ENCODE data around the gene PLCH1. TPM values are rescaled to one million over a fixed set of nuclear protein-coding genes. Genes with fewer than 3 reads are reported as not detected.

Gene PLCH1
- total RNA-seq, 6 experiments from 2014 or later, result not detected

DNA sequence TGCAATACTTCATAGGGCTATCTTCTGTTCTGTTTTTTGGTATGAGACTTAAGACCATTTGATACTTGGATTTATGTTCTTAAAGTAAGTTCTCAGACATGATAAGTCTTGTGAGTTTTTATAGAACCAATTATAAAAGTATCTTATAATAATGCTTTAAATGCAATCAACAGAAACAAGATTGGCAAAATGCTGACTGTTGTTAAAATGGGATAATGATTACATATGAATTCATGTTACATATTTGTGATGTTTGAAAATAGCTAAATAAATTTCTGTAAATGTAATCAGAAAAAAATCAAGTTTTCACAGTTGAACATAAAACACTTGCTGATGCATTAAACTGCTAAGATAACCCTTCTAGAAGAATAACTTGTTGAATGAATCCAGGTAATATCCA is 148.3 kb downstream of the PLCH1 start:
- no peaks in the 10 kb centered on the region; the same call in 1 of the 2 replicates for H3K27me3 Mint-ChIP-seq (ENCODE audit: insufficient read depth)
- H3K27ac Mint-ChIP-seq, result no peak overlapping the region
- DNase-seq, result no peak
- TF ChIP-seq, protein P1, sequence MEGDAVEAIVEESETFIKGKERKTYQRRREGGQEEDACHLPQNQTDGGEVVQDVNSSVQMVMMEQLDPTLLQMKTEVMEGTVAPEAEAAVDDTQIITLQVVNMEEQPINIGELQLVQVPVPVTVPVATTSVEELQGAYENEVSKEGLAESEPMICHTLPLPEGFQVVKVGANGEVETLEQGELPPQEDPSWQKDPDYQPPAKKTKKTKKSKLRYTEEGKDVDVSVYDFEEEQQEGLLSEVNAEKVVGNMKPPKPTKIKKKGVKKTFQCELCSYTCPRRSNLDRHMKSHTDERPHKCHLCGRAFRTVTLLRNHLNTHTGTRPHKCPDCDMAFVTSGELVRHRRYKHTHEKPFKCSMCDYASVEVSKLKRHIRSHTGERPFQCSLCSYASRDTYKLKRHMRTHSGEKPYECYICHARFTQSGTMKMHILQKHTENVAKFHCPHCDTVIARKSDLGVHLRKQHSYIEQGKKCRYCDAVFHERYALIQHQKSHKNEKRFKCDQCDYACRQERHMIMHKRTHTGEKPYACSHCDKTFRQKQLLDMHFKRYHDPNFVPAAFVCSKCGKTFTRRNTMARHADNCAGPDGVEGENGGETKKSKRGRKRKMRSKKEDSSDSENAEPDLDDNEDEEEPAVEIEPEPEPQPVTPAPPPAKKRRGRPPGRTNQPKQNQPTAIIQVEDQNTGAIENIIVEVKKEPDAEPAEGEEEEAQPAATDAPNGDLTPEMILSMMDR (IDR thresholded peaks at IDR 0.05), result no peak
- H3K4me3 Mint-ChIP-seq, result no peak overlapping the region
- H3K4me1 Mint-ChIP-seq (ENCODE audit: low read depth), result no peaks in the 10 kb centered on the region
- no peaks in the 10 kb centered on the region for H3K9me3 Mint-ChIP-seq
- H3K36me3 Mint-ChIP-seq (ENCODE audit: low read depth), result no peaks in the 10 kb centered on the region

DNA sequence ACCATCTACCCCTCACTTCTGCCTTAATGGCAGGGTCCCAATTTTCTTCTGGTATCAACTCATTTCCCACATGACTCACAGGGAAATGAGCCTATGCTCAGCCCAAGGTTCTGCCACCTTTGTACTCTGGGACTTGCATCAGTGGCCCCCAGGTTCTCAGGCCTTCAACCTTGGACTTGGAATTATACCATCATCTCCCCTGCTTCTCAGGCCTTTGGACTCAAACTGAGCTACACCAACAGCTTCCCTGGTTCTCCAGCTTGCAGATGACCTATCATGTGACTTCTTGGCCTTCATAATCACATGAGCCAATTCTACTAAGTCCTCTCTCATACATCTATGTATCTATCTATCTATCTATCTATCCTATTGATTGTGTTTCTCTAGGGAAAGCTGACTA is 149.5 kb downstream of the PLCH1 start:
- no peaks in the 10 kb centered on the region for H3K9me3 Mint-ChIP-seq
- TF ChIP-seq, protein P1 (IDR thresholded peaks at IDR 0.05), result no peak
- DNase-seq, result no peak
- H3K27ac Mint-ChIP-seq, result no peak overlapping the region
- no peaks in the 10 kb centered on the region for H3K4me1 Mint-ChIP-seq (ENCODE audit: low read depth)
- no peak overlapping the region for H3K4me3 Mint-ChIP-seq
- no peaks in the 10 kb centered on the region for H3K36me3 Mint-ChIP-seq (ENCODE audit: low read depth)
- peaks cover 7% of the 10 kb centered on the region for H3K27me3 Mint-ChIP-seq (ENCODE audit: insufficient read depth)

DNA sequence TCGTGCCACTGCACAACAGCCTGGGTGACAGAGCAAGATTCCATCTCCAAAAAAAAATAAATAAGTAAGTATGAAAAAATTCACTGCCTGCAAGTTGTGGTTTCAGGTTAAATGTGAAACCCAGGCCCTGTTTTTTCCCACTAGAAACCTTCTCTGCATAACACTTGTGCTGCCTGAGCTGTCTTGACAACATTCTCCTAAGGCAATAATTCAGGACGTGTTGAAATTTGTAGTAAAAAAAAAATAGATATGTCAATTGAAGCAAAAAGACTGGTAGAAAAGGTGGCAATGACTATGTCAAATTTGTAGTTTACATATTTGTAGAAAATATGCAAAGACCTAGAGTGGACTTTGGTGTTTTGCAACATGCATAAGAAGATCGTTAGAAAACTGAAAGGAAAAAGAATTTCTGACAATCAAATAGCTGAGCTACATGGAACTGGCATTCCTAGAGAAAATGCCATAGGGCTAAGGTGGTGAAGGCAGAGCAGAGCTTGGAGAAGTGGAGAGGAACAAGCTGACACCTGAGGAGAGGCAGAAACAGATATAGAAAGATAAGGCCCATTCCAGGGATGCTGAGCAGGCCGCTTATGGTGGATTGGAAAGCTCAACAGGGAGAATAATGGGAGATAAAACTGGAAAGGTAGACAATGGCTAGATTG is 150.2 kb downstream of the PLCH1 start:
- H3K9me3 Mint-ChIP-seq, result no peaks in the 10 kb centered on the region
- TF ChIP-seq, protein P1 (IDR thresholded peaks at IDR 0.05), result no peak
- H3K4me3 Mint-ChIP-seq, result no peak overlapping the region
- no peaks in the 10 kb centered on the region for H3K36me3 Mint-ChIP-seq (ENCODE audit: low read depth)
- H3K27me3 Mint-ChIP-seq (ENCODE audit: insufficient read depth), result peaks cover 7% of the 10 kb centered on the region
- DNase-seq, result no peak
- no peaks in the 10 kb centered on the region for H3K4me1 Mint-ChIP-seq (ENCODE audit: low read depth)
- no peak overlapping the region for H3K27ac Mint-ChIP-seq

DNA sequence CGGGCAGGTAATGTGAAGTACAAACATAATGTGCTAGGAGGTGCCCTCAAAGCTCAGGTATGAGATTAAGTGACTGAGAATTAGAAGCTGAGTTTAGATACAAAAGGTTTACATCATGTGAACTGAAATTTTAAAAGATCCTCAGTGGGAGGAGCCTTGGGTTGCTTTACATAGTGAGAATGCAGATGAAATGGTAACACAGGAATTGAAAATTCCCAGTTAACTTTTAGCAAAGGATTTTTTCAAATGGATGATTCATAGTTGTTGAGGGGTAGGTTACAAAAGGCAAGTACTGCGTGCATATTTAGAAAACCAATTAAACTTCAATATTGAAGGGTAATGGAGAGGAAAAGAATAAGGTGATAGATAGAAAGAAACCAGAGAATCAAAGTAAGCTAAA is 157.3 kb downstream of the PLCH1 start:
- TF ChIP-seq, protein P1 (IDR thresholded peaks at IDR 0.05), result no peak
- no peaks in the 10 kb centered on the region for H3K4me1 Mint-ChIP-seq (ENCODE audit: low read depth)
- peaks cover 10% of the 10 kb centered on the region for H3K27me3 Mint-ChIP-seq (ENCODE audit: insufficient read depth)
- no peak overlapping the region for H3K27ac Mint-ChIP-seq
- H3K4me3 Mint-ChIP-seq, result no peak overlapping the region
- H3K36me3 Mint-ChIP-seq (ENCODE audit: low read depth), result no peaks in the 10 kb centered on the region
- H3K9me3 Mint-ChIP-seq, result no peaks in the 10 kb centered on the region
- DNase-seq, result no peak

DNA sequence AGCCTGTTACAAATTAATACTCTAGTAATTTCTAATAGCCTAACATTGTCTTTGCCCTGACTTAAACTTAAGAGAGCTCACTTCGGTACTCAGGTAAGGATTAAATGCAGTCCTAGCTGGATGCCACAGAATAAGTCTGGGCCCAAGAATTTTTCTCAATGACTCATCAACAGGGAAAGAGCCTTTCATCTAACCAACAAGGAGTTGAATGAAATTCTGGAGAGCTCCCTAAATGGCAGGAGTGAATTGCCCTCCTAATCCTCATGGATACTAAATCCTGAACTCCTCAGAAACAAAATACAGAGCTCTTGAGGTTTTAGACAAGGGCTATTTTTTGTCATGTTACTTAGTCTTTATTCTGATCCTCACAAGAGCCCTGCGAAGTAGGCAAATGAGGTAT is 159.5 kb downstream of the PLCH1 start:
- no peaks in the 10 kb centered on the region for H3K9me3 Mint-ChIP-seq
- H3K27ac Mint-ChIP-seq, result no peak overlapping the region
- H3K4me3 Mint-ChIP-seq, result no peak overlapping the region
- TF ChIP-seq, protein P1 (IDR thresholded peaks at IDR 0.05), result no peak
- no peak for DNase-seq
- H3K27me3 Mint-ChIP-seq (ENCODE audit: insufficient read depth), result peaks cover 3% of the 10 kb centered on the region; the same call in 1 of the 2 replicates
- H3K4me1 Mint-ChIP-seq (ENCODE audit: low read depth), result no peaks in the 10 kb centered on the region
- H3K36me3 Mint-ChIP-seq (ENCODE audit: low read depth), result no peaks in the 10 kb centered on the region

All from HFFc6 (cell line).